GM13976 (cell line): ENCODE data around the gene MORC1.

Experiments used
- DNase-seq: peaks from one replicate; pipeline ENCODE4 v3.0.0; 2012; ENCODE audit warnings: low spot score
- in situ Hi-C: fragments of 300-500 bp; cut with MboI; formaldehyde crosslinking; loops from one replicate; pipeline ENCODE4 v1.12.0; 2022; ENCODE audit warnings: low sequenced_read_pairs, mixed read lengths, inconsistent platforms; ENCODE audit not compliant: unreplicated experiment
- TF ChIP-seq, protein P1 (sequence below): IDR thresholded peaks from 2 replicates; pipeline ENCODE4 v1.5.1; 2012; ENCODE audit warnings: borderline replicate concordance, mild to moderate bottlenecking; ENCODE audit not compliant: insufficient read depth; ENCODE audit errors: extremely low read depth, missing control alignments, control extremely low read depth

MORC1 gene

DNA sequence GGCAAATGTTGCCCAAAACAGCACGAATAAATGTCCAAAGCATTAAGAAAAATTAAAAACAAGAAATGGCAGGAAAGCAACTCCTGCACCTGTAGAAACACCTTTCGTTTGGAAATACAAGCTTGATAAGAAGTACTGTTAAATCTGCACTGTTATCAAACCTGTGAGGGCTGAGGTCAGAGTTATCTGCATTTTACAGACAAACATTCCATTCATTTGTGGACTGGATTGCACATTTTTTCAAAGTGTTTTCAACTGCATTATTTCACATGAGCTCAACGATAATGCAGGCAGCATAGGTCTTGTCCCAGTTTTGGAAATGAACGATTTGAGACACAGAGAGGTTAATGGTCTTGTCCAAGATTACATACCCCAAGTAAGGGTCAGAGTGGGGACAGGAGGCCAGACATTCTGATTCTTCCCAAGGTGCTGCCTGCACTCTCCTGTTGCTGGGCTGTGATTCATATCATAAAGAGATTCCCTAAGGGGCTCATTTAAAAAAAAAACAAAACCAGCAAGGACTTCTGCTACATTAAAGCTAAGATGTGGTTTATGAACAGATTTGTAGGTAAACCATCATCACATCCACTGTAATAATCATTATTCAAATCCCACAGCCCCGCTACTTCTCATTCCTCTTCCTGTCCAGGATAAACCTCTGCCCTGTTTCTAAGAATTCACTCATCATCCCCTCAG lies 177.2 kb downstream of the MORC1 start:
- in situ Hi-C loops: no loop called here
- DNase-seq: no peak

GRCh38 chr3:108940166-108940565 lies 177.8 kb downstream of the MORC1 start:
- in situ Hi-C loops: no loop called here
- TF ChIP-seq, protein P1, sequence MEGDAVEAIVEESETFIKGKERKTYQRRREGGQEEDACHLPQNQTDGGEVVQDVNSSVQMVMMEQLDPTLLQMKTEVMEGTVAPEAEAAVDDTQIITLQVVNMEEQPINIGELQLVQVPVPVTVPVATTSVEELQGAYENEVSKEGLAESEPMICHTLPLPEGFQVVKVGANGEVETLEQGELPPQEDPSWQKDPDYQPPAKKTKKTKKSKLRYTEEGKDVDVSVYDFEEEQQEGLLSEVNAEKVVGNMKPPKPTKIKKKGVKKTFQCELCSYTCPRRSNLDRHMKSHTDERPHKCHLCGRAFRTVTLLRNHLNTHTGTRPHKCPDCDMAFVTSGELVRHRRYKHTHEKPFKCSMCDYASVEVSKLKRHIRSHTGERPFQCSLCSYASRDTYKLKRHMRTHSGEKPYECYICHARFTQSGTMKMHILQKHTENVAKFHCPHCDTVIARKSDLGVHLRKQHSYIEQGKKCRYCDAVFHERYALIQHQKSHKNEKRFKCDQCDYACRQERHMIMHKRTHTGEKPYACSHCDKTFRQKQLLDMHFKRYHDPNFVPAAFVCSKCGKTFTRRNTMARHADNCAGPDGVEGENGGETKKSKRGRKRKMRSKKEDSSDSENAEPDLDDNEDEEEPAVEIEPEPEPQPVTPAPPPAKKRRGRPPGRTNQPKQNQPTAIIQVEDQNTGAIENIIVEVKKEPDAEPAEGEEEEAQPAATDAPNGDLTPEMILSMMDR: no peak
- no peak for DNase-seq

More for the DNA sequence above, 177.2 kb downstream of the MORC1 start:
- TF ChIP-seq, protein P1: no peak

GRCh38 chr3:108936924-108937689 lies 180.8 kb downstream of the MORC1 start:
- in situ Hi-C loops: no loop called here
- TF ChIP-seq, protein P1: no peak
- DNase-seq: no peak

- no peak for DNase-seq
- in situ Hi-C loops: no loop called here
- TF ChIP-seq, protein P1: no peak
These were observed 186.9 kb downstream of the MORC1 start for GRCh38 chr3:108931035-108931434.

- in situ Hi-C loops: loop anchor here (10.0 kb wide), 1 partner anchor 254 kb away; no protein-coding TSS in a partner anchor
- TF ChIP-seq, protein P1: no peak
- no peak for DNase-seq
These were observed 199.1 kb downstream of the MORC1 start for GRCh38 chr3:108918866-108919265.

DNA sequence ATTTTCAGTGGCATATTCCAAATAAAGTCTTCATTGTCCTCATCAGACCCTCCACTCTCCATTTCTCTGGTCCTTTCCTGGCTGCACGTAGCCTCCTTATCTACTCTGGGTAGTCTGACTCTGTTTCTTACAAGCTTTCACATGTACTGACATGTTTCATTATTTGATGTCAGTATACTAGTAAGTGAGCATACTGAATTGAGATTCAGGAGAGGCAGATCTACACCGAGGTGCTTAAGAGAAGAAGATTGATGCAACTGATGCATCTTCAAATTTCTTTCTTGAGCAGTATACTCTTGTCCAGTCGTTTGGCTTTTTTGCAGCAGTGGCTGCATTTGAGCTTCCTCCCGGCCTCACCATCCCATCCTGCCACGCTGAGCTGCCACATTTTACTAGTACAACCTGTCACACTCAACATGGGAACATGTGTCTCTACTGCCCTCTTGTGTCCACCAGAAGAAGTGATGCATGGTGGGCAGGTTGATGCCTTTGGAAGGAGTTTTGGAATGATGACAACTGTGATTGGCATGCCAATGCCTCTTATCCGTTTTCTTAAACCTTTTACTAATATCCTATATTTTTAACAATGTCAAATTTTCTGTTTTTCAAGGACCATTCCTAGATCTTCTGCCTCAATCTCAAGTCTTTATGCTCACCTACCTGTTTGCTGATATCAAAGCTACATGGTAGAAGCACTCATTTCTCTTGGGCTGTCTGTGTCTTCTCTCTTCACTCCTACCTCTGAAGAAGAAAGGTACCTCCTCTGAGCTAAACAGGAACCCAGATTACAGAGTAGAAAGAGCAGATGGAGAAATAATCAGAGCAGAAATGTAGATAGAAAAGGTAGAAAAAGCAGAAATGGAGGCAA lies 202.9 kb downstream of the MORC1 start:
- TF ChIP-seq, protein P1: peak; percentile 83
- in situ Hi-C loops: loop anchor here (10.0 kb wide), 1 partner anchor 250 kb away; no protein-coding TSS in a partner anchor
- DNase-seq: peak; percentile 63
